Suprapubic skin (tissue), 4 donors: Measurements from ENCODE around the gene RAE1. TPM values are rescaled to one million over a fixed set of nuclear protein-coding genes. Genes with fewer than 3 reads are reported as not detected.

Experiments
- DNase-seq, 2 donors: peaks; one replicate each; pipeline ENCODE4 v3.0.0-alpha.2; 2019; ENCODE audit warnings: low spot score in 2 of 2
- H3K27ac ChIP-seq: fragments of 200-600 bp; sonication (generic); one replicate; pipeline ENCODE4 v1.5.1; 2019
- H3K27me3 ChIP-seq: fragments of 200-600 bp; sonication (generic); one replicate; pipeline ENCODE4 v1.5.1; 2019
- H3K36me3 ChIP-seq: fragments of 200-600 bp; sonication (generic); one replicate; pipeline ENCODE4 v1.5.1; 2019
- H3K4me1 ChIP-seq: fragments of 200-600 bp; sonication (generic); one replicate; pipeline ENCODE4 v1.5.1; 2019
- H3K4me3 ChIP-seq: fragments of 200-600 bp; sonication (generic); one replicate; pipeline ENCODE4 v1.5.1; 2019; ENCODE audit warnings: mild to moderate bottlenecking
- H3K9me3 ChIP-seq: fragments of 200-600 bp; sonication (generic); one replicate; pipeline ENCODE4 v1.5.1; 2019
- EP300 ChIP-seq: sonication (generic); formaldehyde crosslinking; IDR thresholded peaks from one replicate; pipeline ENCODE4 v1.6.1; 2017; ENCODE audit warnings: antibody characterized with exemption
- POLR2A ChIP-seq, 2 donors: fragments of 450-650 bp; IDR thresholded peaks; one replicate each; pipeline ENCODE4 v1.6.1; 2017; ENCODE audit warnings: antibody characterized with exemption in 2 of 2, mild to moderate bottlenecking in 2 of 2, moderate library complexity in 2 of 2
- POLR2AphosphoS5 ChIP-seq, 3 donors: sonication (generic); formaldehyde crosslinking; IDR thresholded peaks; one replicate each; pipeline ENCODE4 v1.6.1; 2017; ENCODE audit warnings: antibody characterized with exemption in 3 of 3
- WGBS: methylation state at CpG from one replicate; pipeline ENCODE4 v1.1.5; 2018; 5-methylcytosine and 5-hydroxymethylcytosine counted together
- total RNA-seq, 4 donors: library from RNA; depleted of rRNA; stranded (reverse); fragments of >200 nt; gene quantifications; one replicate each; pipeline ENCODE4 v1.1.0, GENCODE V29; 2016
- TF ChIP-seq, protein P1 (sequence below), 2 donors: fragments of 200-600 bp in 1 of 2; fragments of 450-650 bp in 1 of 2; sonication (generic) in 1 of 2; IDR thresholded peaks; one replicate each; pipeline ENCODE4 v1.5.1; 2016 to 2019; ENCODE audit warnings: antibody characterized with exemption in 2 of 2, mild to moderate bottlenecking in 1 of 2, moderate library complexity in 1 of 2

Gene RAE1
- total RNA-seq, 4 donors from 2014 or later = 31.2 to 45.1 (median 37.2) TPM

DNA sequence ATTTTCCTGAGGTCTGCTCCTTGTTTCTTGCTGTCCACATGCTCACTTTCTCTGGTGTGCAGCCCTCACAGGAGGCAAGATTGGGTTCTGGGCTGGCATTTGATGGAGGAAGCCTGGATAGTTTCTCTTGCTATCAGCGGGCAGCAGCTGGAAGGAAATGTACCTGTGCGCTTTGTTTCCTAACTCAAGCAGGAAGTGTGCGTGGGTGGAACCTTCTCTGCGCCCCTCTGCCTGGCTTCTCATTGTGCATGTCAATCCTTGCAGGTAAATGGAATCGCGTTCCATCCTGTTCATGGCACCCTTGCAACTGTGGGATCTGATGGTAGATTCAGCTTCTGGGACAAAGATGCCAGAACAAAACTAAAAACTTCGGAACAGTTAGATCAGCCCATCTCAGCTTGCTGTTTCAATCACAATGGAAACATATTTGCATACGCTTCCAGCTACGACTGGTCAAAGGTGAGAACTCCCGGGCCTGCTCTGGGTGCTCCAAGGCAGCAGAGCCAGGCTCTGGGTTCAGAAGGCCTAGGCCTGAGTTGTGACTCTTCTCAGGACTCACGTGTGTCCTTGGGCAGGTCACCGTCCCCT is 23.4 kb downstream of the RAE1 start:
- DNase-seq = no peak
- H3K27ac ChIP-seq = no peak overlapping the region
- 81% methylated on average over 7 of the region's 12 CpGs for WGBS
- no peak for TF ChIP-seq EP300
- no peak for TF ChIP-seq POLR2A (IDR thresholded peaks at IDR 0.05)
- TF ChIP-seq, protein P1, sequence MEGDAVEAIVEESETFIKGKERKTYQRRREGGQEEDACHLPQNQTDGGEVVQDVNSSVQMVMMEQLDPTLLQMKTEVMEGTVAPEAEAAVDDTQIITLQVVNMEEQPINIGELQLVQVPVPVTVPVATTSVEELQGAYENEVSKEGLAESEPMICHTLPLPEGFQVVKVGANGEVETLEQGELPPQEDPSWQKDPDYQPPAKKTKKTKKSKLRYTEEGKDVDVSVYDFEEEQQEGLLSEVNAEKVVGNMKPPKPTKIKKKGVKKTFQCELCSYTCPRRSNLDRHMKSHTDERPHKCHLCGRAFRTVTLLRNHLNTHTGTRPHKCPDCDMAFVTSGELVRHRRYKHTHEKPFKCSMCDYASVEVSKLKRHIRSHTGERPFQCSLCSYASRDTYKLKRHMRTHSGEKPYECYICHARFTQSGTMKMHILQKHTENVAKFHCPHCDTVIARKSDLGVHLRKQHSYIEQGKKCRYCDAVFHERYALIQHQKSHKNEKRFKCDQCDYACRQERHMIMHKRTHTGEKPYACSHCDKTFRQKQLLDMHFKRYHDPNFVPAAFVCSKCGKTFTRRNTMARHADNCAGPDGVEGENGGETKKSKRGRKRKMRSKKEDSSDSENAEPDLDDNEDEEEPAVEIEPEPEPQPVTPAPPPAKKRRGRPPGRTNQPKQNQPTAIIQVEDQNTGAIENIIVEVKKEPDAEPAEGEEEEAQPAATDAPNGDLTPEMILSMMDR (IDR thresholded peaks at IDR 0.05) = no peak
- TF ChIP-seq POLR2AphosphoS5 (IDR thresholded peaks at IDR 0.05) = no peak
- no peaks in the 10 kb centered on the region for H3K9me3 ChIP-seq
- no peaks in the 10 kb centered on the region for H3K27me3 ChIP-seq
- no peaks in the 10 kb centered on the region for H3K4me1 ChIP-seq
- no peak overlapping the region for H3K4me3 ChIP-seq
- H3K36me3 ChIP-seq = peaks cover 98% of the 10 kb centered on the region

DNA sequence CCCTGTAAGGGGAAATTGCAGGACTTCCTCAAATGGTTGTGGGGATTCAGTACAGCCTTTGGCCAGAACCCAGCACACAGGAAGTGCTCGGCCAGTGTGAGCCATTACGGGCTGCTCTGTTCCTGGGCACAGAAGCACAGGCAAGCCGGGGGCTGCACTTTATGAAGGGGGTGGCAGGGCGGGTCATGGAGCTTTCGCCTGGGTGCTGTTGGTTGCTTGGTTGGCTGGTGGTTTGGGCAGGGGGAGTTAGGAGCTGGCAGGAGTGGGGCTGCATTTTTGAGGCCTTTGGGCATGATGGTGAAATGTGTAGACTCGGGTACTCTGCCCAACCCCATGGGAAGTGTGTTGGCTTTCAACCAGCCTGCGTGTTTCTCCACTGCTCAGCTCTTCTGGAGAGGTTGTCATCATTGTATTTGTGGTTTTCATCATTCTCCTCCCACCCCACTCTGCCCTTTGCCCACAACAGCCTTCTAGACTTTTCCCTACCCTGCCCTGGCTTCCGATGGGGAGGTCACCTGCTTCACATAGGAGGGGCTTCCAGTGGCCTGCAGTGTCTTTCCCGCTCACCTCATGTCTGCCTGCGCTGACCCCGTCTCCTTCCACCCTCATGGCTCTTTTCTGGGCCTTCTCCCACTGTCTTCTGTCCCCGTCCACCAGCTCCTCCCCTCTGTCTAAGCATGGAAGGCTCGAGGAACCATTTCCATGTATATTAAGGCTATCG is 24.0 kb downstream of the RAE1 start:
- Histone ChIP-seq H3K9me3 (no peaks in the 10 kb centered on the region), H3K4me1 (no peaks in the 10 kb centered on the region), H3K36me3 (peaks cover 91% of the 10 kb centered on the region), H3K27me3 (no peaks in the 10 kb centered on the region), H3K4me3 (no peak overlapping the region), H3K27ac (no peak overlapping the region)
- TF ChIP-seq, protein P1 (IDR thresholded peaks at IDR 0.05) = no peak
- TF ChIP-seq POLR2AphosphoS5 (IDR thresholded peaks at IDR 0.05) = no peak
- TF ChIP-seq EP300 = no peak
- TF ChIP-seq POLR2A (IDR thresholded peaks at IDR 0.05) = no peak
- no peak for DNase-seq
- WGBS = 76% methylated on average over 13 of the region's 14 CpGs

DNA sequence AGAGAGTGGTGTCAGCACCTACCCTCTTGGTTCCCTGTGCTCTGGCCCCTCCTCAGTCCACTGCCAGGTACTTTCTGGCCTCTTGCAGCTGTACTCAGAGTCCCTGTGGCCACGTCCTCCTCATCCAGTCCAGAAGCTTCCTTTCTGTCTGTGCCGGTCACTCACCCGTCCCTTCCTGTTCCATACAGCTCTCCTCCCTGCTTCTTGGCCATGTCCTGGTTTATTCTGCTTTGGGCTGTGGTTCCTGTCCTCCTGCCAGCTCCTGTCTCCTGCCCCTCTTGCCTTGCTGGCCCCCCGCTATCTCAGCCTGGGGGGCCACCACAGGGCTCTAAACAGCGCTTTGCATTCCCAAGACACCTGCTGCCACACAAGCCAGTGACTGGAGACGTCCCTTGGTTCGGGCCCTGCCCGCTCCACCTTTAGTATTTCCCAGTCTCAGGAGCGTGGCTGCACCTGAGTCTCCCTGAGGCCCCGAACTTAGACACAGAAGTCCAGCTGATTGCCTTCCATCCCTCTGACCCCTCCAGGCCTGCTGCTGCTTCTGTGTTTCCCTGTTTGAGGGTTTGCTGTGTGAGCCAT is 24.7 kb downstream of the RAE1 start:
- no peak overlapping the region for H3K4me3 ChIP-seq
- TF ChIP-seq, protein P1 (IDR thresholded peaks at IDR 0.05) = no peak
- no peak for TF ChIP-seq POLR2A (IDR thresholded peaks at IDR 0.05)
- no peak for TF ChIP-seq EP300
- H3K27ac ChIP-seq = no peak overlapping the region

DNA sequence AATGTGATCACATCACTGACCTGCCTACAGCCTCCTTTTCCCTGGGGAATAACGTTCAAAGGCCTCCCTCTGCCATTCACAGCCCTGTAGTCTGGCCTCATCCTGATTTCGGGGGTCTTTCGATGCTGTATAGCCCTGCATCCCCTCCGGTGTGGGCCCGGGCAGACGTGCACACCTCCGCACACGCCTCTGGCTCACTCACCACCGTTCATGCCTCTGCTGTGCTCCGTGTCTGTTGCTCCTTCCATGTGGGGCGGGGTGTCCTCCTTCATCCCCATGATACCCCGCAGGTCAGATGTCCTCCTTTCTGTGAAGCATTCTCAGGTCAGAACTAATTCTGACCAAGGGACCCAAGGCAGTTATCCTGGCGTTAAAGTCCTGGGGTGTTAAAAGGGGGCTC is 26.3 kb downstream of the RAE1 start:
- Histone ChIP-seq H3K36me3 (peaks cover 78% of the 10 kb centered on the region), H3K27me3 (no peaks in the 10 kb centered on the region), H3K4me1 (no peaks in the 10 kb centered on the region), H3K9me3 (no peaks in the 10 kb centered on the region), H3K27ac (no peak overlapping the region), H3K4me3 (no peak overlapping the region)
- DNase-seq = no peak
- no peak for TF ChIP-seq POLR2AphosphoS5 (IDR thresholded peaks at IDR 0.05)
- TF ChIP-seq, protein P1 (IDR thresholded peaks at IDR 0.05) = no peak
- no peak for TF ChIP-seq POLR2A (IDR thresholded peaks at IDR 0.05)
- no peak for TF ChIP-seq EP300
- WGBS = 85% methylated on average over 13 of the region's 13 CpGs

More for the DNA sequence above, 24.7 kb downstream of the RAE1 start:
- Histone ChIP-seq H3K36me3 (peaks cover 90% of the 10 kb centered on the region), H3K27me3 (no peaks in the 10 kb centered on the region), H3K4me1 (no peaks in the 10 kb centered on the region), H3K9me3 (no peaks in the 10 kb centered on the region)
- no peak for DNase-seq
- 89% methylated on average over 10 of the region's 10 CpGs for WGBS

DNA sequence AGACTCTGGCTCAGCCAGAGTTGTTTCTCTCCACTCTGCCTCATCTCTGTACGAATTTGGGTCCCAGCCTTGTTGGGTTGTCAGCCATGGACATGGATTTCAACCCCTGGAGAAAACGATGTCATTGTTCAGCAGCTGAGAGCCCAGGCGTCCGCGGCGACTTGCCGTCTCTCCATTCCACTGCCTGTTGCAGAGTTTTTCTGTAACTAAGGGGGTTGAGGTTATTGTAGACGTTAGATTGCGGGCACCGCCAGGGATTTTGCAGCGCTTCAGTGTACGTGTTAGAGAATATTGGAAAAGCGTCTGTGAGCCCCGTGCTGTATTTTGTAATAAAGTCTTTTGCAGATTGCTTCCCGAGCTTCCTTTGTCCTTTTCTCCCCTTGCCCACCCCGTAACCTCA is 27.1 kb downstream of the RAE1 start:
- no peak overlapping the region for H3K4me3 ChIP-seq
- H3K27me3 ChIP-seq = no peaks in the 10 kb centered on the region
- no peaks in the 10 kb centered on the region for H3K4me1 ChIP-seq
- WGBS = 91% methylated on average over 16 of the region's 16 CpGs
- H3K9me3 ChIP-seq = no peaks in the 10 kb centered on the region
- no peak for DNase-seq
- TF ChIP-seq POLR2AphosphoS5 (IDR thresholded peaks at IDR 0.05) (no peak), POLR2A (IDR thresholded peaks at IDR 0.05) (no peak), EP300 (no peak)
- TF ChIP-seq, protein P1 (IDR thresholded peaks at IDR 0.05) = no peak
- no peak overlapping the region for H3K27ac ChIP-seq
- H3K36me3 ChIP-seq = peaks cover 71% of the 10 kb centered on the region
